SK-N-SH (cell line): Measurements from ENCODE around the gene ZNHIT2. TPM values are rescaled to one million over a fixed set of nuclear protein-coding genes. Genes with fewer than 3 reads are reported as not detected.

ENCODE experiments used
- CTCF ChIA-PET: fragments of 300-600, 350-600 bp; formaldehyde crosslinking; extraction: SDS; loops from one replicate; lab custom pipeline; 2021; lab: Yijun Ruan, JAX
- POLR2A ChIA-PET: fragments of 350-600 bp; sonication (Branson Sonifier 250); formaldehyde crosslinking; extraction: SDS; loops from one replicate; lab custom pipeline; 2020; ENCODE audit warnings: antibody characterized with exemption, inconsistent platforms; lab: Yijun Ruan, JAX
- DNase-seq: peaks from one replicate; pipeline ENCODE4 v3.0.0; 2012
- H2AFZ ChIP-seq: fragments of 200-600 bp; sonication (generic); 2 replicates; pipeline ENCODE4 v1.8.1; 2016; ENCODE audit warnings: antibody characterized with exemption, mild to moderate bottlenecking, low read depth
- H3F3A ChIP-seq: fragments of 200-600 bp; sonication (generic); replicated peaks from 2 replicates; pipeline ENCODE3; 2016; ENCODE audit warnings: antibody characterized with exemption, mild to moderate bottlenecking; ENCODE audit not compliant: insufficient read depth
- H3K27ac ChIP-seq, 2 experiments: fragments of 200-500 bp in 1 of 2; fragments of 200-600 bp in 1 of 2; sonication (Bioruptor generic) in 1 of 2; sonication (generic), shearing (Covaris generic) in 1 of 2; 2 replicates each; pipeline versions ENCODE4 v1.5.1 to v1.6.1; 2014 to 2016; ENCODE audit warnings: low read depth in 2 of 2, inconsistent platforms in 1 of 2, low read length in 1 of 2, mild to moderate bottlenecking in 1 of 2, mixed read lengths in 1 of 2
- H3K27me3 ChIP-seq: fragments of 200-600 bp; sonication (generic), shearing (Covaris generic); 2 replicates; pipeline ENCODE4 v1.6.1; 2016; ENCODE audit warnings: mixed run types; ENCODE audit not compliant: insufficient read depth
- H3K36me3 ChIP-seq, 2 experiments: fragments of 200-500 bp in 1 of 2; fragments of 200-600 bp in 1 of 2; sonication (Bioruptor generic) in 1 of 2; sonication (generic) in 1 of 2; replicated peaks in 1 of 2; 2 replicates each; pipeline versions ENCODE3 to v1.5.1; 2014 to 2016; ENCODE audit warnings: low read length in 1 of 2, mild to moderate bottlenecking in 1 of 2; ENCODE audit not compliant: insufficient read depth in 2 of 2, control insufficient read depth in 1 of 2
- H3K4me1 ChIP-seq, 2 experiments: fragments of 200-500 bp in 1 of 2; fragments of 200-600 bp in 1 of 2; sonication (Bioruptor generic) in 1 of 2; sonication (generic), shearing (Covaris generic) in 1 of 2; 2 replicates each; pipeline versions ENCODE4 v1.5.1 to v1.6.1; 2014 to 2016; ENCODE audit warnings: low read depth in 1 of 2, low read length in 1 of 2, mixed run types in 1 of 2; ENCODE audit not compliant: insufficient read depth in 2 of 2, control insufficient read depth in 1 of 2
- H3K4me2 ChIP-seq: fragments of 200-600 bp; sonication (generic), shearing (Covaris generic); 2 replicates; pipeline ENCODE4 v1.6.1; 2017; ENCODE audit warnings: mixed run types
- H3K4me3 ChIP-seq, 2 experiments: fragments of 200-500 bp in 1 of 2; fragments of 200-600 bp in 1 of 2; sonication (Bioruptor generic) in 1 of 2; sonication (generic), shearing (Covaris generic) in 1 of 2; 2 replicates each; pipeline versions ENCODE4 v1.5.1 to v1.8.1; 2014 to 2016; ENCODE audit warnings: low read depth in 2 of 2, inconsistent platforms in 1 of 2, low read length in 1 of 2, mild to moderate bottlenecking in 1 of 2, mixed read lengths in 1 of 2, moderate library complexity in 1 of 2
- H3K79me2 ChIP-seq: fragments of 200-600 bp; sonication (generic); 2 replicates; pipeline ENCODE4 v1.8.1; 2017; ENCODE audit warnings: mild to moderate bottlenecking; ENCODE audit not compliant: insufficient read depth
- H3K9ac ChIP-seq: fragments of 200-600 bp; sonication (generic); 2 replicates; pipeline ENCODE4 v1.6.1; 2017; ENCODE audit warnings: mixed run types
- H3K9me2 ChIP-seq: fragments of 200-600 bp; sonication (generic); 2 replicates; pipeline ENCODE4 v1.6.1; 2017; ENCODE audit warnings: mixed run types
- H3K9me3 ChIP-seq: fragments of 200-600 bp; sonication (generic); 2 replicates; pipeline ENCODE4 v1.6.1; 2017; ENCODE audit warnings: mixed run types, mild to moderate bottlenecking, moderate library complexity
- H4K20me1 ChIP-seq: fragments of 200-600 bp; sonication (generic); 2 replicates; pipeline ENCODE4 v1.6.1; 2017; ENCODE audit warnings: mild to moderate bottlenecking, mixed run types; ENCODE audit not compliant: insufficient read depth
- CHD2 ChIP-seq: fragments of 150-350 bp; IDR thresholded peaks from 2 replicates; pipeline ENCODE4 v1.6.1; 2018; ENCODE audit warnings: low read length; ENCODE audit not compliant: partially characterized antibody
- ELF1 ChIP-seq: IDR thresholded peaks from 2 replicates; pipeline ENCODE4 v1.4.0; 2012
- EP300 ChIP-seq, 2 experiments: IDR thresholded peaks; 2 replicates each; pipeline versions ENCODE4 v1.4.0 to v1.6.1; 2012; ENCODE audit warnings: borderline replicate concordance in 1 of 2, low read depth in 1 of 2, low read length in 1 of 2
- FOXJ3 ChIP-seq: sonication (generic); formaldehyde crosslinking; IDR thresholded peaks from 2 replicates; pipeline ENCODE4 v1.5.1; 2020; ENCODE audit warnings: mild to moderate bottlenecking, missing genetic modification reagents
- JUND ChIP-seq: IDR thresholded peaks from 2 replicates; pipeline ENCODE4 v1.4.0; 2012
- POLR2AphosphoS5 ChIP-seq: IDR thresholded peaks from 2 replicates; pipeline ENCODE4 v1.6.1; 2012; ENCODE audit warnings: low read depth, low read length
- RCOR1 ChIP-seq: fragments of 150-350 bp; IDR thresholded peaks from 2 replicates; pipeline ENCODE4 v1.6.1; 2017; ENCODE audit warnings: antibody characterized with exemption, low read length
- REST ChIP-seq: IDR thresholded peaks from 2 replicates; pipeline ENCODE4 v1.6.1; 2012; ENCODE audit warnings: mild to moderate bottlenecking, low read depth, low read length, moderate library complexity
- RFX5 ChIP-seq: IDR thresholded peaks from 2 replicates; pipeline ENCODE4 v1.6.1; 2012; ENCODE audit warnings: mild to moderate bottlenecking, improper control_type of control experiment, low read length
- USF2 ChIP-seq: fragments of 150-350 bp; IDR thresholded peaks from 2 replicates; pipeline ENCODE4 v1.6.1; 2017; ENCODE audit warnings: antibody characterized with exemption, low read length, low read depth, borderline replicate concordance
- WGBS: methylation state at CpG from one replicate; pipeline ENCODE4 v1.1.6; 2017; ENCODE audit warnings: low lambda C conversion rate; 5-methylcytosine and 5-hydroxymethylcytosine counted together
- polyA plus RNA-seq, 3 experiments: library from polyadenylated mRNA; depleted of rRNA; stranded (reverse); fragments of >200 nt; gene quantifications; 2 replicates each; pipeline ENCODE4 v1.2.3, GENCODE V29; 2012

Gene ZNHIT2
- polyA plus RNA-seq, 1 of the 3 experiments (the other 2 are of a cell fraction): 5.6 TPM

DNA sequence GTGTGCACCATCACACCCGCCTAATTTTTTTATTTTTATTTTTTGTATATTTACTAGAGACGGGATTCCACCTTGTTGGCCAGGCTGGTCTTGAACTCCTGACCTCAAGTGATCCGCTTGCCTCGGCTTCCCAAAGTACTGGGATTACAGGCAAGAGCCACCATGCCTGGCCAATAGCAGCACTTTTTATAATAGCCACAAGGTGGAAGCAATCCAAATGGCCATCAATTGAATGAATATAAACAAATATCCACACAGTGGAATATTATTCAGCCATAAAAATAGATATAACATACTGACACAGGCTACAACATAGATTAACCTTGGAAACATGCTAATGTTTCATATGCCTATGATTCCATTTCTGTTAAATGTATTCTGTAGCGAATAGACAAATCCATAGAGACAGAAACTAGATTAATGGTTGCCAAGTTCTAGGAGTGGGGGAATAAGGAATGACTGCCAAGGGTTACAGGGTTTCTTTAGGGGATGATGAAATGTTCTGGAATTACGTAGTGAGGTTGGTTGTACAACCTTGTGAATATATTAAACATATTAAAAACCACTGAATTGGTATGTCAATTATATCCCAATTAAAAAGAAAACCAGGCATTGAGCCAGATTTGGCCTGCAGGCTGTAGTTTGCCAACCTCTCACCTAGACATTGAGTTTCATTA, 16.7 kb downstream of the ZNHIT2 start (continued):
- TF ChIP-seq USF2: no peak

DNA sequence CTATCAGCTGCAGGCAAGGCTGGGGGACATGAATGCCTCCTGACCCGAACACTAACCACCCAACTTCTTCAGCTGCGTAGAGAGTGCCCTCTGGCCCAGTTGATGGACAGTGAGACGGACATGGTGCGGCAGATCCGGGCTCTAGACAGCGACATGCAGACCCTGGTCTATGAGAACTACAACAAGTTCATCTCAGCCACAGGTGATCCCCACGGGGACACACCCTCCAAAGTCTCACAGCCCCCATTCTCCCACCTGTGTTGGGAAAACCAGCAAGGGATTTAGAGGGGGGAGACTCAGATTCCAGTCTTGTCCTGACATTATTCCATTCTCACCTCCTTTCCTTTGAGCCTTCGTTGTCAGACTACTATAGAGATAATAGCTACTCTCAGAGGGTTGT, 20.6 kb downstream of the ZNHIT2 start:
- H3K4me1 ChIP-seq: peaks cover 0 to 10% of the 10 kb centered on the region in 2 experiments; a peak in 1 of 4 replicates
- WGBS: 15% methylated on average over 6 of the region's 8 CpGs
- peak overlapping the region; percentile 86; the same call in 1 of the 2 replicates for H3K9ac ChIP-seq
- H3K4me2 ChIP-seq: peak overlapping the region; percentile 88
- H3K79me2 ChIP-seq: peaks cover 45% of the 10 kb centered on the region
- H3F3A ChIP-seq: peaks cover 19% of the 10 kb centered on the region
- TF ChIP-seq POLR2AphosphoS5 (no peak), EP300 (IDR thresholded peaks at IDR 0.05; ENCODE audit: borderline replicate concordance in 1 of 2, low read depth in 1 of 2, low read length in 1 of 2) (no peak), FOXJ3 (no peak), JUND (no peak), REST (no peak), ELF1 (no peak), CHD2 (no peak), USF2 (no peak), RFX5 (no peak), RCOR1 (no peak)
- no peak for DNase-seq
- no peaks in the 10 kb centered on the region for H3K9me3 ChIP-seq
- peaks cover 0 to 4% of the 10 kb centered on the region in 2 experiments for H3K36me3 ChIP-seq
- H3K27ac ChIP-seq: no peak overlapping the region
- no peaks in the 10 kb centered on the region for H3K9me2 ChIP-seq
- POLR2A ChIA-PET: interaction anchor here (0.6 to 1.6 kb wide), 5 partner anchors 14 to 79 kb away, joined by 3 to 10 read pairs (median 4); partner anchors contain the start of gene ZNHIT2
- H3K4me3 ChIP-seq: peak overlapping the region; percentile 57 to 77
- H3K27me3 ChIP-seq: no peaks in the 10 kb centered on the region
- no peaks in the 10 kb centered on the region for H4K20me1 ChIP-seq
- H2AFZ ChIP-seq: no peak overlapping the region
- CTCF ChIA-PET: interaction anchor here (1.4 to 12.6 kb wide), 4 partner anchors 15 to 84 kb away, joined by 4 to 150 read pairs (median 10); partner anchors contain the start of genes TM7SF2 and ZNHIT2
